Measurements from ENCODE around the gene CCDC149. TPM values are rescaled to one million over a fixed set of nuclear protein-coding genes. Genes with fewer than 3 reads are reported as not detected.
A peak's percentile ranks its signal among the peaks of the same experiment; 100 is the strongest.

CCDC149 gene
- total and polyA plus RNA-seq, 2 of the 4 experiments (the other 2 are of a cell fraction) = 6.7 to 7.0 TPM

- no peak overlapping the region for H3K9ac ChIP-seq (ENCODE audit: low read depth, low read length)
- H3K79me1 ChIP-seq (ENCODE audit: low read depth in 1 of 2, low read length in 2 of 2) = no peaks in the 10 kb centered on the region
- peaks cover 6% of the 10 kb centered on the region; the same call in 1 of the 2 replicates for H3K9me1 ChIP-seq (ENCODE audit: insufficient read depth, low read length)
- H2BK20ac ChIP-seq (ENCODE audit: low read depth, low read length) = no peak overlapping the region; the same call in 1 of the 2 replicates
- no peak overlapping the region for H4K91ac ChIP-seq (ENCODE audit: insufficient read depth, low read depth, low read length)
- H3K14ac ChIP-seq (replicated peaks; ENCODE audit: low read depth, low read length) = no peak overlapping the region
- in situ Hi-C loops (cut with MboI; ENCODE audit: low sequenced_read_pairs) = no loop called here
- intact Hi-C loops (cut with micrococcal nuclease) = no loop called here
- no peak overlapping the region for H2BK15ac ChIP-seq (ENCODE audit: low read depth, low read length)
- BruUV-seq (replicated peaks) = no TSS peak
- DNase-seq = no peak
- TF ChIP-seq RCOR1 (IDR thresholded peaks at IDR 0.05; ENCODE audit: insufficient replicate concordance, low read length) = no peak
- TF ChIP-seq MAFK (IDR thresholded peaks at IDR 0.05; ENCODE audit: low read depth, low read length) = no peak
- TF ChIP-seq MXI1 (IDR thresholded peaks at IDR 0.05; ENCODE audit: borderline replicate concordance, low read depth, low read length) = no peak
- no peak for TF ChIP-seq BHLHE40 (IDR thresholded peaks at IDR 0.05; ENCODE audit: low read depth, low read length)
- no peak for TF ChIP-seq CEBPB (IDR thresholded peaks at IDR 0.05; ENCODE audit: low read depth, low read length)
- no peak for TF ChIP-seq POLR2A (IDR thresholded peaks at IDR 0.05; ENCODE audit: low read depth, low read length)
- TF ChIP-seq, protein P1, sequence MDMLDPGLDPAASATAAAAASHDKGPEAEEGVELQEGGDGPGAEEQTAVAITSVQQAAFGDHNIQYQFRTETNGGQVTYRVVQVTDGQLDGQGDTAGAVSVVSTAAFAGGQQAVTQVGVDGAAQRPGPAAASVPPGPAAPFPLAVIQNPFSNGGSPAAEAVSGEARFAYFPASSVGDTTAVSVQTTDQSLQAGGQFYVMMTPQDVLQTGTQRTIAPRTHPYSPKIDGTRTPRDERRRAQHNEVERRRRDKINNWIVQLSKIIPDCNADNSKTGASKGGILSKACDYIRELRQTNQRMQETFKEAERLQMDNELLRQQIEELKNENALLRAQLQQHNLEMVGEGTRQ (IDR thresholded peaks at IDR 0.05; ENCODE audit: low read depth, low read length) = no peak
- TF ChIP-seq, protein P2, sequence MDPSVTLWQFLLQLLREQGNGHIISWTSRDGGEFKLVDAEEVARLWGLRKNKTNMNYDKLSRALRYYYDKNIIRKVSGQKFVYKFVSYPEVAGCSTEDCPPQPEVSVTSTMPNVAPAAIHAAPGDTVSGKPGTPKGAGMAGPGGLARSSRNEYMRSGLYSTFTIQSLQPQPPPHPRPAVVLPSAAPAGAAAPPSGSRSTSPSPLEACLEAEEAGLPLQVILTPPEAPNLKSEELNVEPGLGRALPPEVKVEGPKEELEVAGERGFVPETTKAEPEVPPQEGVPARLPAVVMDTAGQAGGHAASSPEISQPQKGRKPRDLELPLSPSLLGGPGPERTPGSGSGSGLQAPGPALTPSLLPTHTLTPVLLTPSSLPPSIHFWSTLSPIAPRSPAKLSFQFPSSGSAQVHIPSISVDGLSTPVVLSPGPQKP (IDR thresholded peaks at IDR 0.05; ENCODE audit: borderline replicate concordance, low read depth, low read length) = no peak
- TF ChIP-seq MAZ (IDR thresholded peaks at IDR 0.05; ENCODE audit: borderline replicate concordance, low read depth, low read length) = no peak
- TF ChIP-seq SMC3 (IDR thresholded peaks at IDR 0.05; ENCODE audit: low read depth, low read length) = no peak
- no peak for TF ChIP-seq RAD21 (IDR thresholded peaks at IDR 0.05; ENCODE audit: low read length)
- no peak for TF ChIP-seq FOS (IDR thresholded peaks at IDR 0.05; ENCODE audit: low read depth, low read length)
- no peak overlapping the region for H3K4ac ChIP-seq (ENCODE audit: low read depth, low read length)
- WGBS, 2 experiments (ENCODE audit: extremely low coverage in 2 of 2, insufficient read length in 1 of 2) = 28% methylated on average over 8 of the region's 25 CpGs; no CpG with 5 or more reads in 1 of the 2 experiments
- no peaks in the 10 kb centered on the region for H4K20me1 ChIP-seq (ENCODE audit: insufficient read depth, low read length)
- no peak overlapping the region for H3K23ac ChIP-seq (ENCODE audit: low read depth, low read length)
- dilution Hi-C loops (cut with HindIII; ENCODE audit: low sequenced_read_pairs, unreplicated experiment) = no loop called here
- H3K18ac ChIP-seq (ENCODE audit: low read depth, low read length) = no peak overlapping the region
- no peak overlapping the region for H4K5ac ChIP-seq (ENCODE audit: low read depth, low read length)
- H2BK120ac ChIP-seq (ENCODE audit: low read depth, low read length) = no peak overlapping the region
- ATAC-seq (ENCODE audit: low read depth) = no peak
- H3K27me3 ChIP-seq (ENCODE audit: control insufficient read depth, insufficient read depth, low read length) = no peaks in the 10 kb centered on the region; the same call in 1 of the 2 replicates
- peak overlapping the region; percentile 38 for H2AFZ ChIP-seq (replicated peaks; ENCODE audit: low read length, poor library complexity)
- 0 out of 2 replicates have a peak overlapping the region, but pooled peaks have one; percentile 6 for H2AK5ac ChIP-seq (ENCODE audit: low read depth, low read length)
- no peaks in the 10 kb centered on the region; the same call in 1 of the 2 replicates for H3K36me3 ChIP-seq (ENCODE audit: control insufficient read depth, insufficient read depth, low read length)
- H3K4me1 ChIP-seq (ENCODE audit: control insufficient read depth, insufficient read depth, low read length) = peaks cover 7% of the 10 kb centered on the region
- no peak overlapping the region for H3K27ac ChIP-seq (ENCODE audit: insufficient read depth, low read length)
- no peak overlapping the region for H3K4me2 ChIP-seq (ENCODE audit: low read depth, low read length)
- no peak overlapping the region for H4K8ac ChIP-seq (ENCODE audit: low read depth in 2 of 2, low read length in 2 of 2)
- ChIA-PET CTCF (interaction anchor here (0.5 to 0.6 kb wide), 2 partner anchors 48 to 513 kb away, joined by 3 to 10 read pairs; no protein-coding TSS in a partner anchor), POLR2A (ENCODE audit: unreplicated experiment) (no interaction called here)
- H2BK5ac ChIP-seq (ENCODE audit: low read depth, low read length, poor library complexity, severe bottlenecking) = no peak overlapping the region
- no peaks in the 10 kb centered on the region for H3K9me3 ChIP-seq (ENCODE audit: control insufficient read depth, insufficient read depth, low read length)
- no peak overlapping the region for H2AK9ac ChIP-seq (replicated peaks; ENCODE audit: low read depth, low read length, poor library complexity)
- no peak overlapping the region for H3K4me3 ChIP-seq (ENCODE audit: insufficient read depth, low read depth, low read length)
- no peak overlapping the region for H3K56ac ChIP-seq (ENCODE audit: extremely low read depth, insufficient read depth, low read length)
Measured at GRCh38 chr4:24800325-24800895, 112.4 kb downstream of the CCDC149 start.

Measured in IMR-90 (cell line).